ENCODE results near the gene CXorf49B. TPM values are rescaled to one million over a fixed set of nuclear protein-coding genes. Genes with fewer than 3 reads are reported as not detected.
"Not testable (repeated sequence)": the region's sequence is repeated elsewhere in the genome, so short reads cannot be mapped to it uniquely, and the experiment has no call there.

The CXorf49B gene
- not detected for total RNA-seq
- polyA plus RNA-seq = not detected

DNA sequence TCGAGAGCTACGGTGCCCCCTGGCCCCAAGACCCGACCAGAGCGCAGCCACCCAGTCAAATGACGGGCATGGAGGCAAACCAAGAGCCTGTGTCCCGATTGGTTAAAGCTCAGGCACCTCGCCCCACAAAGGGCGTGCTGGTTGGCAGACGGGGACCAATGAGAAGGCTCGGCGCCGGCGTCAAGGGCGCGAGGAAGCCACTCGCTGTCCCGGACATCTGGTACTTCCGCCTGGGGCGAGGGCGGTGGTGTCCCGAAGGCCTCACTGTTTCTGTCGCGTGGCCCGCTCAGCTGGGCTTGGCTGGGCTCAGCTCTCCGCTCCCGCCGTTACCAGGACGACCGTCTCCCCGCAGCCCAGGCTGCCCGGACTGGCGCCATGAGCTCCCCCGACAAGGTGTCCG is at the start of gene CXorf49B:
Gene CXorf49B, plus strand, starts transcription at position 301 of the 400 bp plus-strand sequence. Its CDS starts 75 bp downstream, at position 376.
- not testable (repeated sequence) for H3K9me3 ChIP-seq (ENCODE audit: control insufficient read depth in 4 of 4, low read length in 3 of 4); DNase-seq (ENCODE audit: low spot score); H3K4me3 ChIP-seq (ENCODE audit: low read depth in 1 of 3, low read length in 3 of 3); H3K4me1 ChIP-seq (ENCODE audit: control insufficient read depth in 4 of 4, insufficient read depth in 4 of 4, low read length in 3 of 4); H3K36me3 ChIP-seq (ENCODE audit: control insufficient read depth in 4 of 4, insufficient read depth in 3 of 4, low read depth in 1 of 4, low read length in 3 of 4); H3K9ac ChIP-seq (ENCODE audit: low read depth in 1 of 2, low read length in 2 of 2); H3K27me3 ChIP-seq (ENCODE audit: control insufficient read depth in 4 of 4, insufficient read depth in 4 of 4, low read length in 3 of 4); H3K27ac ChIP-seq (ENCODE audit: low read depth in 1 of 2, low read length in 2 of 2)
- WGBS = no CpG with 5 or more reads among the region's 34 CpGs

DNA sequence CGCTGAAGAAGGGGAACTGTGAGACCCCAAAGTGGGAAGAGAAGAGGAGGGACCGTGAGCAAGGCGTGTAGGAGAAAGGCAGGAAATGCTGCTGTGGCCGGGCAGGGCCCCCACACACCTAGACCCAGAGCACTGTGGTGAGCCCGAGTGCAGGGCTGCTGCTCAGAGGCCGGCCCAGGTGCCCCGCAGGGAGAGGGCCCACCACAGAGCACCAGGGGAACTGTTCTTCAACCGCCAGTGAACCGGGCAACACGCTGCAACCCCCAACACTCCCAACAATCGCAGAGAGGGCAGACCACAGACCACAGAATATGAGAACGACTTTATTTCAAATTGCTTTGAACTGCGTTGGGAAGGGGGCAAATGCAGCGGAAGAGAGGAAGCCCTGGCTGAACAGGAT is 49.1 kb upstream of the CXorf49B start:
- no CpG with 5 or more reads among the region's 14 CpGs for WGBS
- not testable (repeated sequence) for H3K27me3 ChIP-seq (ENCODE audit: control insufficient read depth in 4 of 4, insufficient read depth in 4 of 4, low read length in 3 of 4); H3K4me3 ChIP-seq (ENCODE audit: low read depth in 1 of 3, low read length in 3 of 3); H3K36me3 ChIP-seq (ENCODE audit: control insufficient read depth in 4 of 4, insufficient read depth in 3 of 4, low read depth in 1 of 4, low read length in 3 of 4); H3K9ac ChIP-seq (ENCODE audit: low read depth in 1 of 2, low read length in 2 of 2); H3K9me3 ChIP-seq (ENCODE audit: control insufficient read depth in 4 of 4, low read length in 3 of 4); H3K27ac ChIP-seq (ENCODE audit: low read depth in 1 of 2, low read length in 2 of 2); H3K4me1 ChIP-seq (ENCODE audit: control insufficient read depth in 4 of 4, insufficient read depth in 4 of 4, low read length in 3 of 4); DNase-seq (ENCODE audit: low spot score)

DNA sequence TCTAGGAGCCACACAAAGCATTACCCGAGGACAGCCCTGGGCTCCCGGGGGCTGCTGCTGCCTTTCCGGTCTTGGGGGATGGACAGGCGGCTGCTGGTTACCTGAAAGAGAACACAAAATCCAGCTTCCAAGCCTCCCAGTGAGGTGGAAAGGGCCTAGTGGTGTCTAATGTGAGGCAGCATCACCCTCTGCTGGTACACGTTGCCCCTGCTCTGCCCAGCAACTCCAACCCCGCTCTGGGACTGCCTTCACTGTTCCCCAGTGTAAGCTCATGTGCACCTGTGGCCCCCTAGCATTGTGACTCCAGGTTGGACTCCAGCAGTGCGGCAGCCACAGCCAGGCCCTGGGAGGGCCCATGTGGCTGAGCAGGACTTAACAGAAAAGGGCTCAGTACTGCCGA is 47.6 kb upstream of the CXorf49B start:
- H3K4me3 ChIP-seq (ENCODE audit: low read depth in 1 of 3, low read length in 3 of 3); H3K27me3 ChIP-seq (ENCODE audit: control insufficient read depth in 4 of 4, insufficient read depth in 4 of 4, low read length in 3 of 4); H3K9ac ChIP-seq (ENCODE audit: low read depth in 1 of 2, low read length in 2 of 2); DNase-seq (ENCODE audit: low spot score); H3K27ac ChIP-seq (ENCODE audit: low read depth in 1 of 2, low read length in 2 of 2); H3K4me1 ChIP-seq (ENCODE audit: control insufficient read depth in 4 of 4, insufficient read depth in 4 of 4, low read length in 3 of 4); H3K36me3 ChIP-seq (ENCODE audit: control insufficient read depth in 4 of 4, insufficient read depth in 3 of 4, low read depth in 1 of 4, low read length in 3 of 4); H3K9me3 ChIP-seq (ENCODE audit: control insufficient read depth in 4 of 4, low read length in 3 of 4): not testable (repeated sequence)
- WGBS = no CpG with 5 or more reads among the region's 8 CpGs

DNA sequence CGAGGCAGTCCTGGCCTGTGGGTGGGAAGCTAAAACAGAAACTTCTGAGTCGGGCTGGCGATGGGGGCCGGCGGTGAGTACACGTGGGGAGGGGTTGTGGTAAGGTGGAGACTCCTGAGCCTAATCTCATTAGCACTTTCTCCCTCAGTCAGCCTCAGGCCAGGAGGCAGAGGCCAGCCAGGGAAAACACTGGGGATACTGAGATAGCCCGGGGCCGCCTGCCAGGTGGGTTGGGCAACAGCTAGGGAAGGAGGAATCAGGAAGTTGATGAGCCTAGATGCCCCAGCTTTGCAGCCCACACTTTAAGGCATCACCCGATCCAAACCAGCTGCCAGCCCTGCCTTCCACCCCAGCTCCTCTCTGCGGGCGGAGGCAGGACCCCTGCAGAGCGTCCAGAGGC is 46.8 kb upstream of the CXorf49B start:
- not testable (repeated sequence) for H3K4me3 ChIP-seq (ENCODE audit: low read depth in 1 of 3, low read length in 3 of 3); H3K4me1 ChIP-seq (ENCODE audit: control insufficient read depth in 4 of 4, insufficient read depth in 4 of 4, low read length in 3 of 4); H3K36me3 ChIP-seq (ENCODE audit: control insufficient read depth in 4 of 4, insufficient read depth in 3 of 4, low read depth in 1 of 4, low read length in 3 of 4); H3K9me3 ChIP-seq (ENCODE audit: control insufficient read depth in 4 of 4, low read length in 3 of 4); H3K9ac ChIP-seq (ENCODE audit: low read depth in 1 of 2, low read length in 2 of 2); H3K27ac ChIP-seq (ENCODE audit: low read depth in 1 of 2, low read length in 2 of 2); DNase-seq (ENCODE audit: low spot score); H3K27me3 ChIP-seq (ENCODE audit: control insufficient read depth in 4 of 4, insufficient read depth in 4 of 4, low read length in 3 of 4)
- no CpG with 5 or more reads among the region's 12 CpGs for WGBS

DNA sequence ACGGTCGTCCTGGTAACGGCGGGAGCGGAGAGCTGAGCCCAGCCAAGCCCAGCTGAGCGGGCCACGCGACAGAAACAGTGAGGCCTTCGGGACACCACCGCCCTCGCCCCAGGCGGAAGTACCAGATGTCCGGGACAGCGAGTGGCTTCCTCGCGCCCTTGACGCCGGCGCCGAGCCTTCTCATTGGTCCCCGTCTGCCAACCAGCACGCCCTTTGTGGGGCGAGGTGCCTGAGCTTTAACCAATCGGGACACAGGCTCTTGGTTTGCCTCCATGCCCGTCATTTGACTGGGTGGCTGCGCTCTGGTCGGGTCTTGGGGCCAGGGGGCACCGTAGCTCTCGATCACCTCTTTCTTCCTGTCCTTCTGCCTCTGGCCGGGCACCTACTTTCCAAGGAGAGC is 45.0 kb upstream of the CXorf49B start, which contains the start of gene CXorf49:
Gene CXorf49, minus strand, starts transcription at position 101 of the 400 bp plus-strand sequence. CDS start 134 bp downstream, outside the sequence.
- not testable (repeated sequence) for H3K27me3 ChIP-seq (ENCODE audit: control insufficient read depth in 4 of 4, insufficient read depth in 4 of 4, low read length in 3 of 4); H3K9me3 ChIP-seq (ENCODE audit: control insufficient read depth in 4 of 4, low read length in 3 of 4); DNase-seq (ENCODE audit: low spot score); H3K27ac ChIP-seq (ENCODE audit: low read depth in 1 of 2, low read length in 2 of 2); H3K9ac ChIP-seq (ENCODE audit: low read depth in 1 of 2, low read length in 2 of 2); H3K4me1 ChIP-seq (ENCODE audit: control insufficient read depth in 4 of 4, insufficient read depth in 4 of 4, low read length in 3 of 4); H3K4me3 ChIP-seq (ENCODE audit: low read depth in 1 of 3, low read length in 3 of 3); H3K36me3 ChIP-seq (ENCODE audit: control insufficient read depth in 4 of 4, insufficient read depth in 3 of 4, low read depth in 1 of 4, low read length in 3 of 4)
- no CpG with 5 or more reads among the region's 30 CpGs for WGBS

DNA sequence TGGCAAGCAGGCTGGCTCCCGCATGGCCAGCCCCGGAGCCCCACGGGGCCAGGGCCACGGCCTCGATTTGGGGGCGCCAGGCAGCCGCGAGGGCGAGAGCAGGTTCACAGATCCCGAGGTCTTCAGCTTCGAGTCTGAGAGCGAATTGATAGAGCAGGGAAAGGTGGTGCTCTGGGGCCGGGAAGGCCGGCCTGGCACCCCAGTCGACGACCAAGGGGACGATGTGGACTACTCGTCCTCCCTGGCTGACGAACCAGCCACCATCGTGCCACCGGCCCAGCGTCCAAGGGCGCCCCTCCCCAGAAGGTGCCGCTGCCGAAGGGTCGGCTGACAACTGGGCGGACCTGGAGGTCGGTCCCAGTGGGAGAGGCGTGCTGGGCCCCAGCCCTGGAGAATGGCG is 44.0 kb upstream of the CXorf49B start:
- not testable (repeated sequence) for H3K27ac ChIP-seq (ENCODE audit: low read depth in 1 of 2, low read length in 2 of 2); H3K4me1 ChIP-seq (ENCODE audit: control insufficient read depth in 4 of 4, insufficient read depth in 4 of 4, low read length in 3 of 4); H3K9me3 ChIP-seq (ENCODE audit: control insufficient read depth in 4 of 4, low read length in 3 of 4); H3K9ac ChIP-seq (ENCODE audit: low read depth in 1 of 2, low read length in 2 of 2); DNase-seq (ENCODE audit: low spot score); H3K4me3 ChIP-seq (ENCODE audit: low read depth in 1 of 3, low read length in 3 of 3); H3K36me3 ChIP-seq (ENCODE audit: control insufficient read depth in 4 of 4, insufficient read depth in 3 of 4, low read depth in 1 of 4, low read length in 3 of 4); H3K27me3 ChIP-seq (ENCODE audit: control insufficient read depth in 4 of 4, insufficient read depth in 4 of 4, low read length in 3 of 4)
- 96% methylated on average over 11 of the region's 30 CpGs for WGBS

DNA sequence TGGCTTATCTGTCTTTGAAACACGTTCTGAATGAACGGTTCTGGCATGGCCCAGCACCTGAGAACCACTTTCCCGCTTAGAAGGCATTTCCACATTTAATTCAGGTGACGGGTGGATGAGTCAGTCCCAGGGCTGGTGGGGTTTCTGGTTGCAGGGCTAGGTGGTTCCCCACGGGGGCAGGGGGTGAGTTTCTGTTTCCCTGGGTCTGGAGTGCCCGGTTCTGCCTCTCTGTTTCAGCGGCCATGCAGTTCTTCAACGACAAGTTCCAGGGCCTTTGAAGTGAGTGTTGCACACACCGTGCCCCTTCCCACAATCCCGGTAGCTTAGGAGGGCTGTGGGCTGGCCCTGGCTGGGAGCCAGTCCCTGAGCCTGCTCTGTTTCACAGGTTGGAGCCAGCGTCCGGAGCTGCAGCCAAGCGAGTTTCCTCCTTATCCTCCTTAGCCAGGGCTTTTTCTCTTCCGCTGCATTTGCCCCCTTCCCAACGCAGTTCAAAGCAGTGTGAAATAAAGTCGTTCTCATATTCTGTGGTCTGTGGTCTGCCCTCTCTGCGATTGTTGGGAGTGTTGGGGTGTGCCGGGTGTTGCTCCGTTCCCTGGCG is 42.8 kb upstream of the CXorf49B start:
- H3K9ac ChIP-seq (ENCODE audit: low read depth in 1 of 2, low read length in 2 of 2); H3K27me3 ChIP-seq (ENCODE audit: control insufficient read depth in 4 of 4, insufficient read depth in 4 of 4, low read length in 3 of 4); H3K4me3 ChIP-seq (ENCODE audit: low read depth in 1 of 3, low read length in 3 of 3); DNase-seq (ENCODE audit: low spot score); H3K4me1 ChIP-seq (ENCODE audit: control insufficient read depth in 4 of 4, insufficient read depth in 4 of 4, low read length in 3 of 4); H3K36me3 ChIP-seq (ENCODE audit: control insufficient read depth in 4 of 4, insufficient read depth in 3 of 4, low read depth in 1 of 4, low read length in 3 of 4); H3K9me3 ChIP-seq (ENCODE audit: control insufficient read depth in 4 of 4, low read length in 3 of 4); H3K27ac ChIP-seq (ENCODE audit: low read depth in 1 of 2, low read length in 2 of 2): not testable (repeated sequence)
- no CpG with 5 or more reads among the region's 20 CpGs for WGBS

DNA sequence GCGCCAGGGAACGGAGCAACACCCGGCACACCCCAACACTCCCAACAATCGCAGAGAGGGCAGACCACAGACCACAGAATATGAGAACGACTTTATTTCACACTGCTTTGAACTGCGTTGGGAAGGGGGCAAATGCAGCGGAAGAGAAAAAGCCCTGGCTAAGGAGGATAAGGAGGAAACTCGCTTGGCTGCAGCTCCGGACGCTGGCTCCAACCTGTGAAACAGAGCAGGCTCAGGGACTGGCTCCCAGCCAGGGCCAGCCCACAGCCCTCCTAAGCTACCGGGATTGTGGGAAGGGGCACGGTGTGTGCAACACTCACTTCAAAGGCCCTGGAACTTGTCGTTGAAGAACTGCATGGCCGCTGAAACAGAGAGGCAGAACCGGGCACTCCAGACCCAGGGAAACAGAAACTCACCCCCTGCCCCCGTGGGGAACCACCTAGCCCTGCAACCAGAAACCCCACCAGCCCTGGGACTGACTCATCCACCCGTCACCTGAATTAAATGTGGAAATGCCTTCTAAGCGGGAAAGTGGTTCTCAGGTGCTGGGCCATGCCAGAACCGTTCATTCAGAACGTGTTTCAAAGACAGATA is 2.4 kb upstream of the CXorf49B start:
- not testable (repeated sequence) for H3K9me3 ChIP-seq (ENCODE audit: control insufficient read depth in 4 of 4, low read length in 3 of 4); H3K9ac ChIP-seq (ENCODE audit: low read depth in 1 of 2, low read length in 2 of 2); H3K36me3 ChIP-seq (ENCODE audit: control insufficient read depth in 4 of 4, insufficient read depth in 3 of 4, low read depth in 1 of 4, low read length in 3 of 4); H3K27ac ChIP-seq (ENCODE audit: low read depth in 1 of 2, low read length in 2 of 2); H3K4me1 ChIP-seq (ENCODE audit: control insufficient read depth in 4 of 4, insufficient read depth in 4 of 4, low read length in 3 of 4); H3K27me3 ChIP-seq (ENCODE audit: control insufficient read depth in 4 of 4, insufficient read depth in 4 of 4, low read length in 3 of 4); DNase-seq (ENCODE audit: low spot score); H3K4me3 ChIP-seq (ENCODE audit: low read depth in 1 of 3, low read length in 3 of 3)
- WGBS = no CpG with 5 or more reads among the region's 20 CpGs
